Loucy (cell line): ENCODE results near the gene FANCC.

Experiments
- EZH2phosphoT487 ChIP-seq: fragments of 200-600 bp; IDR thresholded peaks from 2 replicates; pipeline ENCODE4 v1.6.1; 2018; ENCODE audit warnings: antibody characterized with exemption, mild to moderate bottlenecking, moderate library complexity, borderline replicate concordance
- TF ChIP-seq, protein P1 (sequence below): fragments of 200-600 bp; sonication (generic); conservative IDR thresholded peaks from 2 replicates; pipeline ENCODE4 v1.5.1; 2014; ENCODE audit warnings: mild to moderate bottlenecking, antibody characterized with exemption, low read length

GRCh38 chr9:95201206-95201605, 116.3 kb downstream of the FANCC start:
- TF ChIP-seq, protein P1, sequence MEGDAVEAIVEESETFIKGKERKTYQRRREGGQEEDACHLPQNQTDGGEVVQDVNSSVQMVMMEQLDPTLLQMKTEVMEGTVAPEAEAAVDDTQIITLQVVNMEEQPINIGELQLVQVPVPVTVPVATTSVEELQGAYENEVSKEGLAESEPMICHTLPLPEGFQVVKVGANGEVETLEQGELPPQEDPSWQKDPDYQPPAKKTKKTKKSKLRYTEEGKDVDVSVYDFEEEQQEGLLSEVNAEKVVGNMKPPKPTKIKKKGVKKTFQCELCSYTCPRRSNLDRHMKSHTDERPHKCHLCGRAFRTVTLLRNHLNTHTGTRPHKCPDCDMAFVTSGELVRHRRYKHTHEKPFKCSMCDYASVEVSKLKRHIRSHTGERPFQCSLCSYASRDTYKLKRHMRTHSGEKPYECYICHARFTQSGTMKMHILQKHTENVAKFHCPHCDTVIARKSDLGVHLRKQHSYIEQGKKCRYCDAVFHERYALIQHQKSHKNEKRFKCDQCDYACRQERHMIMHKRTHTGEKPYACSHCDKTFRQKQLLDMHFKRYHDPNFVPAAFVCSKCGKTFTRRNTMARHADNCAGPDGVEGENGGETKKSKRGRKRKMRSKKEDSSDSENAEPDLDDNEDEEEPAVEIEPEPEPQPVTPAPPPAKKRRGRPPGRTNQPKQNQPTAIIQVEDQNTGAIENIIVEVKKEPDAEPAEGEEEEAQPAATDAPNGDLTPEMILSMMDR: no peak
- no peak for TF ChIP-seq EZH2phosphoT487
